PFSK-1 (cell line): ENCODE measurements around the gene AJAP1.

ENCODE experiments used
- FOXP2 ChIP-seq: optimal IDR thresholded peaks from 2 replicates; pipeline ENCODE3; 2011; ENCODE audit warnings: borderline replicate concordance, control low read depth, inconsistent platforms; ENCODE audit not compliant: insufficient read depth; ENCODE audit errors: extremely low read length, extremely low read depth
- POLR2AphosphoS5 ChIP-seq: IDR thresholded peaks from 2 replicates; pipeline ENCODE4 v1.6.1; 2012; ENCODE audit warnings: low read depth, mild to moderate bottlenecking, control low read depth, low read length, moderate library complexity
- SIN3A ChIP-seq: IDR thresholded peaks from 2 replicates; pipeline ENCODE4 v1.6.1; 2012; ENCODE audit warnings: mild to moderate bottlenecking, low read length, moderate library complexity, borderline replicate concordance; ENCODE audit not compliant: insufficient read depth
- TAF1 ChIP-seq: IDR thresholded peaks from 2 replicates; pipeline ENCODE4 v1.6.1; 2012; ENCODE audit warnings: low read length, control low read depth, borderline replicate concordance; ENCODE audit not compliant: insufficient read depth
- TF ChIP-seq, protein P1 (sequence below), 2 experiments: IDR thresholded peaks; 2 replicates each; pipeline versions ENCODE4 v1.6.1 to v1.8.0; 2011 to 2012; ENCODE audit warnings: low read depth in 2 of 2, low read length in 2 of 2, control low read depth in 1 of 2, inconsistent platforms in 1 of 2, mild to moderate bottlenecking in 1 of 2, moderate library complexity in 1 of 2; ENCODE audit not compliant: insufficient read depth in 1 of 2

AJAP1 gene

DNA sequence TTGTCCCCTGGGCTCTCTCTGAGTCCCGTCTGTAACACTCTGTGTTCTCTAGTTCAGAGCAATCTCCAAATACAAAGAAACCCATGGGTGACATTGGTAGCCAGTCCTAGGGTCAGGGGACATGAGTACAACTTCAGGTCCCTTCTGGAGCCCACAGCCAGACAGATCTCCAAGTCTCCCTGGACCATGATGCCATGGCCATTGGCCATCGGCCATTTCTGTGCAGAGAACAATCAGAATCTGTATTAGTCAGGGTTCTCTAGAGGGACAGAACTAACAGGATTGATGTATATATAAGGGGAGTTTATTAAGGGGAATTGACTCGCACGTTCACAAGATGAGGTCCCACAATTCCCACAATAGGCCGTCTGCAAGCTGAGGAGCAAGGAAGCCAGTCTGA, 106.9 kb downstream of the AJAP1 start:
- TF ChIP-seq TAF1 (no peak), SIN3A (no peak), POLR2AphosphoS5 (no peak), FOXP2 (no peak)
- TF ChIP-seq, protein P1, sequence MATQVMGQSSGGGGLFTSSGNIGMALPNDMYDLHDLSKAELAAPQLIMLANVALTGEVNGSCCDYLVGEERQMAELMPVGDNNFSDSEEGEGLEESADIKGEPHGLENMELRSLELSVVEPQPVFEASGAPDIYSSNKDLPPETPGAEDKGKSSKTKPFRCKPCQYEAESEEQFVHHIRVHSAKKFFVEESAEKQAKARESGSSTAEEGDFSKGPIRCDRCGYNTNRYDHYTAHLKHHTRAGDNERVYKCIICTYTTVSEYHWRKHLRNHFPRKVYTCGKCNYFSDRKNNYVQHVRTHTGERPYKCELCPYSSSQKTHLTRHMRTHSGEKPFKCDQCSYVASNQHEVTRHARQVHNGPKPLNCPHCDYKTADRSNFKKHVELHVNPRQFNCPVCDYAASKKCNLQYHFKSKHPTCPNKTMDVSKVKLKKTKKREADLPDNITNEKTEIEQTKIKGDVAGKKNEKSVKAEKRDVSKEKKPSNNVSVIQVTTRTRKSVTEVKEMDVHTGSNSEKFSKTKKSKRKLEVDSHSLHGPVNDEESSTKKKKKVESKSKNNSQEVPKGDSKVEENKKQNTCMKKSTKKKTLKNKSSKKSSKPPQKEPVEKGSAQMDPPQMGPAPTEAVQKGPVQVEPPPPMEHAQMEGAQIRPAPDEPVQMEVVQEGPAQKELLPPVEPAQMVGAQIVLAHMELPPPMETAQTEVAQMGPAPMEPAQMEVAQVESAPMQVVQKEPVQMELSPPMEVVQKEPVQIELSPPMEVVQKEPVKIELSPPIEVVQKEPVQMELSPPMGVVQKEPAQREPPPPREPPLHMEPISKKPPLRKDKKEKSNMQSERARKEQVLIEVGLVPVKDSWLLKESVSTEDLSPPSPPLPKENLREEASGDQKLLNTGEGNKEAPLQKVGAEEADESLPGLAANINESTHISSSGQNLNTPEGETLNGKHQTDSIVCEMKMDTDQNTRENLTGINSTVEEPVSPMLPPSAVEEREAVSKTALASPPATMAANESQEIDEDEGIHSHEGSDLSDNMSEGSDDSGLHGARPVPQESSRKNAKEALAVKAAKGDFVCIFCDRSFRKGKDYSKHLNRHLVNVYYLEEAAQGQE (IDR thresholded peaks at IDR 0.05; ENCODE audit: insufficient read depth in 1 of 2, low read depth in 2 of 2, low read length in 2 of 2): no peak

DNA sequence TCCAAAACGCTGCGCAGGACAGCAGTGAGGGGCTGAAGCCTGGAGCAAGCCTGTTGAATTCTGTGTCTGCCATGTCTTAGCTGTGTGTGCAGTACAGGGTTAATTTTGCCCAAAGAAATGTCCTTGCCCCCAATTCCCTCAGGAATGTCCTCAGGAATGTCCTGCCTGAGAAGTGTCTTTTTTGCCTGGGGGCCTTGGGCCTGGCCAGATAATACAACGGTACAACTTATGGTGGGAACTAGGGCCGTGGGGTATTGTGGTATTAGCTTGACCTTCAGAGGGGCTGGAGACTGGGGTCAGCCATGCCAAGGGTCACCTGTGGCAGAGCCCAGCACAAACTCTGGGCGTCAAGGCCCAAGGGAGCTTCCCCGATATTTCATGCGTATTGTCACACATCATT, 107.7 kb downstream of the AJAP1 start:
- TF ChIP-seq POLR2AphosphoS5: no peak
- no peak for TF ChIP-seq SIN3A
- TF ChIP-seq, protein P1 (IDR thresholded peaks at IDR 0.05; ENCODE audit: insufficient read depth in 1 of 2, low read depth in 2 of 2, low read length in 2 of 2): no peak
- no peak for TF ChIP-seq TAF1
- no peak for TF ChIP-seq FOXP2

DNA sequence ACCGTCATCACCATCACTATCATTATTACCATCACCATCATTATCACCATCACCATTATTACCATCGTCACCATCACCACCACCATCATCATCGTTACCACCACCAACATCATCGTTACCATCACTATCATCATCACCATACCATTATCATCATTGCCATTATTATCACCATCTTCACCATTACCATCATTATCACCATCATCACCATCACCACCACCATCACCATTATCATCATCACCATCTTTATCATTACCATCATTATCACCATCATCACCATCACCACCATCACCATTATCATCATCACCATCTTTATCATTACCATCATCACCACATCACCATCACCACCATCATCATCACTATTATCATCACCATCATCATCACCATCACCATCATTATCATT, 112.9 kb downstream of the AJAP1 start:
- TF ChIP-seq SIN3A (no peak), TAF1 (no peak), POLR2AphosphoS5 (no peak), FOXP2 (no peak)
- TF ChIP-seq, protein P1 (IDR thresholded peaks at IDR 0.05; ENCODE audit: insufficient read depth in 1 of 2, low read depth in 2 of 2, low read length in 2 of 2): no peak

DNA sequence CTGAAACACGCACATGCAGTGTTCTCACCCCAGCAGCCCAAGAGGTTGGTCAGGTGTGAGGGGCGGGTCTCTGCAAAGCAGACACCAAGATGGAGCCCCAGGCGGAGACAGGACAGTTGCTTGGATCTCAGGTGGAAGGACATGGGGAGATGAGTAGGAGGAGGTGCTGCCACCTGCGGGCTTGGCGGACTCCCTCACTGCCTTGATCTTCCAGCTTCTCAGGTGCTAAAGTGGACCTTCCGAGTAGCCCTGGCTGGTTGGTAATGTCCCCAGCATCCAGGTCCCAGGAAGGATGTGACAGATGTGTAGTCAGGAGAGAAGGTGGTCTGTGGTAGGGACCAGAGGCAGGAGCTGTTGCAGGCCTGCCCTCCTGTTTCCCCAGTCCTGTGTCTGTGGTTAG, 114.1 kb downstream of the AJAP1 start:
- TF ChIP-seq TAF1: no peak
- no peak for TF ChIP-seq POLR2AphosphoS5
- no peak for TF ChIP-seq FOXP2
- TF ChIP-seq SIN3A: no peak
- TF ChIP-seq, protein P1 (IDR thresholded peaks at IDR 0.05; ENCODE audit: insufficient read depth in 1 of 2, low read depth in 2 of 2, low read length in 2 of 2): no peak

DNA sequence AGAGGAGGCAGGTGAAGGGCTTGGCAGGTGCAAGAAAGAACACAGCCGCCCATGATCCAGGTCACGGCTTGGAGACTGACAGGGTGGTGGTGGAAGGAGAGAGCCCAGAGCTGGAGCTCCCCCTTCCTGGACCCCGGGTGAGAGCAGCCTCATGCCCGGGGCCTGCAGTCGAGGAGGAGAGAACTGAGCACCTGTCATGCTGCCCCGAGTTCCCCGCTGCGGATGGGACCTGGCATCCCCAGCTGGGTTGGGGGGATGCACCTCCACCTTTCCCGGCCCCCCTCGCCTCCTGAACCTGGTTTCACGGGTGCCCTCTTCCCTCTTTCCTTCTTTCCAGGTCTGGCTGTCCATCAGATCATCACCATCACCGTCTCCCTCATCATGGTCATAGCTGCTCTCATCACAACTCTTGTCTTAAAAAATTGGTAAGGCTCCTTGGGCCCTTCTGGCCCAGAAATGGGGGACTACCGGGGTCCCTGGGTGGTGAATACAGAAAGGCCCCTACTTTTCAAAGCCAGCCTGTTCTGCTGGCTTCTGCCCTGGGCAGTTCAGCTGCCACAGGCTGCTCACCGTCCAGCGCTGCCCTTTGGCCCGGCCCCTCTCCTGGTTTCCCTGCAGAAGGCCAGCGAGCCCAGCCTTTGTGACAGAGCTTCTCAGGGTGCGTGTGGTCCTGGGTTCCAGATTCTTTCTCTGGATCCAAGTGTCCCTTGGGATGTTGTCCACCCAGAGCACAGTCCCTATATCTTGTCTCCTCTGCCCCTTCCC, 115.3 kb downstream of the AJAP1 start:
- TF ChIP-seq SIN3A: no peak
- TF ChIP-seq POLR2AphosphoS5: no peak
- TF ChIP-seq, protein P1 (IDR thresholded peaks at IDR 0.05; ENCODE audit: insufficient read depth in 1 of 2, low read depth in 2 of 2, low read length in 2 of 2): no peak
- TF ChIP-seq FOXP2: no peak
- TF ChIP-seq TAF1: no peak
